Gastroesophageal sphincter (tissue), 2 donors: Measurements from ENCODE around the gene GNAQ.

Experiments used
- POLR2A ChIP-seq, 2 donors: fragments of 450-650 bp; IDR thresholded peaks; one replicate each; pipeline ENCODE4 v1.6.1; 2017; ENCODE audit warnings: antibody characterized with exemption in 2 of 2, mild to moderate bottlenecking in 2 of 2, moderate library complexity in 1 of 2
- POLR2AphosphoS5 ChIP-seq: sonication (generic); formaldehyde crosslinking; IDR thresholded peaks from one replicate; pipeline ENCODE4 v1.6.1; 2017; ENCODE audit warnings: antibody characterized with exemption

DNA sequence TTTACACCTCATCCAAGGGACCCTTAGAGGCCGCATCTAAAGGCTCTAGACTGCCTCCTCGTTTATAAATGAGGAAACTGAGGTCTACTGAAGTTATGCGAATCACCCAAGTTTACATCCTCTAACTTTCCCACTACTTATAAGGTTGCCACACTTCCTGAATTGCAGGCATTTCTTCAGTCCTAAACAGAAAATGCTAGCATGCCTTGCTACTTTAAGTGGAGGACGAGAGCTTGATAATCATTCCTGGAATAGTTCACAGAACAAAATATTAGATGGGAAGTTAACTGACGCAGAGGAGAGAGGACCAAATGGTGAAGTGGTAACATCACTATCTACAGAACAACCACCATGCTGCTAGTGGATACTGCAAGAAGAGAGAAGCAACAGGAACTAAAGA, 85.8 kb downstream of the GNAQ start:
- TF ChIP-seq POLR2A (IDR thresholded peaks at IDR 0.05) (no peak), POLR2AphosphoS5 (no peak)
